Epithelial cell of esophagus (primary cell): ENCODE results near the gene TUB.

Experiments
- DNase-seq: peaks from one replicate; pipeline ENCODE4 v3.0.0; 2010; ENCODE audit warnings: low read depth
- H3K4me3 ChIP-seq: 2 replicates; pipeline ENCODE4 v1.5.1; 2011; ENCODE audit warnings: mild to moderate bottlenecking, low read length, control low read depth
- CTCF ChIP-seq: IDR thresholded peaks from 2 replicates; pipeline ENCODE4 v1.5.1; 2011; ENCODE audit warnings: low read depth, mild to moderate bottlenecking, low read length, control low read depth, inconsistent platforms; ENCODE audit not compliant: insufficient read depth; ENCODE audit errors: missing control alignments

The TUB gene

GRCh38 chr11:8034106-8034585 is 46.9 kb upstream of the TUB start:
- DNase-seq, result no peak
- no peak for TF ChIP-seq CTCF
- no peak overlapping the region for H3K4me3 ChIP-seq

- TF ChIP-seq CTCF, result no peak
- no peak for DNase-seq
- H3K4me3 ChIP-seq, result no peak overlapping the region
Measured at GRCh38 chr11:8034604-8035190, 46.3 kb upstream of the TUB start.

GRCh38 chr11:8035200-8035855 is 45.7 kb upstream of the TUB start:
- no peak overlapping the region for H3K4me3 ChIP-seq
- DNase-seq, result no peak
- no peak for TF ChIP-seq CTCF

DNA sequence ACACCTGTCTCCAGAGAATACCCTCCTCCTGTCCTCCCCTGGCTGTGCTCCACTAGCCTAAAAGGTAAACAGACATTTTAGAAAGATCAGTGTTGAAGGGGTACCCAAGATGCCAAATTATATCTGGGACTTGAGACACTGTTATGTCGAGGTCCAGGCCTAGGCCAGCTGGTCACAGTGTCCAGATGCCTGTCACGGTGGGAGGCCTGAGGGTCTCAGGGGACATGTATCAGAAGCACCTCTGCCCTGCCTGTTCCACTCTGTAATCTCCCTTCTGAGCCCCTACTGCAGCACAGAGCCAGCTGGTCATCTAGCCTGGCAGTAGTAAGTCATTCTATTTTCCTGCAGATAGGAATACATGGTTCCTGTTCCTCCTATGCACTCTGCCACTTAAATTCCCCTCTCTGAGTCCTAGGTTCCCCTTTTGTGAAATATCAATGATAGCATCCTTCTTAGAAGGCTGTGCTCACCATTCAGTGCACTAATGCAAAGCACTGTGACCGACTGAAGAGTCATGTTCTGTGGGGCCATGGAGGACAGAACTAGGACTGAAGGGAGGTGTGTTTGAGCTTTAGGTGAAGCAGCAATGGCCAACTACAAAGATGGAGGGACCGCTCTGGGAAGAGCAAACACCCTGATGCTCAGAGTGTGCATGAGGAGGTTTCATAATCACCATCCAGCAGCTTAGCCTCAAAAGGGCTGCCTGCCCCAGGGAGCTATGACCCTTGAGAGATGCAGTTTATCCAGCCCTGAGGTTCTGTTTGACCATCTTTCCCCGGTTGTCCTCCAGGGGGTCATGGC is 44.8 kb upstream of the TUB start:
- no peak for DNase-seq

GRCh38 chr11:8036986-8037385 is 44.0 kb upstream of the TUB start:
- TF ChIP-seq CTCF, result no peak
- H3K4me3 ChIP-seq, result no peak overlapping the region
- DNase-seq, result no peak

More for the DNA sequence above, 44.8 kb upstream of the TUB start:
- no peak overlapping the region for H3K4me3 ChIP-seq
- no peak for TF ChIP-seq CTCF

DNA sequence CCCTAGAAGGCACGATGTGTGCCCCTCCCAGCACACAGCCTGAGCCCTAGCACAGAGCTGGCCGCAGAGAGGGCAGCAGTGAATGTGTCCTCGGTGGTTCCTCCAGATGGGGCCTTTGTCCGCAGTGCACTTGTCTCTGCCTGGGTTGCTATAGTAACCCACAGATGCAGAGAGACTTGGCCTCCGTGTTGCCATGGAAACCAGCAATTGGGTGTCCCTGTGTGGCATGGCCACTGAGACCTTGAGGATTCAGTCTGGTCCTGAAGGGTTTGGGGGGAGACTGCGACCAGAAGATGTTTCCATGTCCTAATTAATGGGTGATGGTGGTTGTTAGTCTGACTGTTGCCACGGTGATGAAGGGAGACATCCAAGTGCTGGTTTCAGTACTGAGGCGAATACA is 42.6 kb upstream of the TUB start:
- H3K4me3 ChIP-seq, result no peak overlapping the region
- no peak for TF ChIP-seq CTCF
- no peak for DNase-seq
